H9 (cell line): ENCODE data around the gene GAS6. TPM values are rescaled to one million over a fixed set of nuclear protein-coding genes. Genes with fewer than 3 reads are reported as not detected.

Experiments
- DNase-seq: peaks from one replicate; pipeline ENCODE4 v3.0.0-alpha.2; 2017
- H2AFZ ChIP-seq: one replicate; pipeline ENCODE4 v1.6.1; 2013; ENCODE audit warnings: mild to moderate bottlenecking, low read length, control low read depth, moderate library complexity
- H2AK5ac ChIP-seq: 2 replicates; pipeline ENCODE4 v1.6.1; 2013; ENCODE audit warnings: low read length, control low read depth, mixed read lengths; ENCODE audit not compliant: insufficient read length
- H2BK120ac ChIP-seq: one replicate; pipeline ENCODE4 v1.6.1; 2013; ENCODE audit warnings: low read depth, mild to moderate bottlenecking, low read length, control low read depth, inconsistent platforms; ENCODE audit not compliant: poor library complexity, severe bottlenecking
- H2BK12ac ChIP-seq: 2 replicates; pipeline ENCODE4 v1.6.1; 2013; ENCODE audit warnings: low read length, control low read depth, mixed read lengths, low read depth; ENCODE audit not compliant: insufficient read length
- H2BK15ac ChIP-seq: 2 replicates; pipeline ENCODE4 v1.6.1; 2013; ENCODE audit warnings: low read depth, low read length, control low read depth
- H2BK20ac ChIP-seq: one replicate; pipeline ENCODE4 v1.6.1; 2013; ENCODE audit warnings: low read depth, mild to moderate bottlenecking, low read length, control low read depth, inconsistent platforms; ENCODE audit not compliant: poor library complexity, severe bottlenecking
- H2BK5ac ChIP-seq: 2 replicates; pipeline ENCODE4 v1.6.1; 2013; ENCODE audit warnings: low read length, control low read depth, mixed read lengths; ENCODE audit not compliant: insufficient read length
- H3K14ac ChIP-seq: 2 replicates; pipeline ENCODE4 v1.6.1; 2013; ENCODE audit warnings: low read length, control low read depth; ENCODE audit not compliant: insufficient read depth
- H3K18ac ChIP-seq: 2 replicates; pipeline ENCODE4 v1.6.1; 2013; ENCODE audit warnings: low read depth, mild to moderate bottlenecking, mixed read lengths, low read length, control low read depth; ENCODE audit not compliant: insufficient read length
- H3K23ac ChIP-seq: 2 replicates; pipeline ENCODE4 v1.6.1; 2013; ENCODE audit warnings: low read length, control low read depth, mixed read lengths, low read depth; ENCODE audit not compliant: insufficient read length
- H3K23me2 ChIP-seq: 2 replicates; pipeline ENCODE4 v1.6.1; 2013; ENCODE audit warnings: low read depth, mild to moderate bottlenecking, mixed read lengths, low read length, control low read depth; ENCODE audit not compliant: insufficient read length, poor library complexity, severe bottlenecking
- H3K27ac ChIP-seq: 2 replicates; pipeline ENCODE4 v1.5.1; 2013; ENCODE audit warnings: low read length, control low read depth, mixed read lengths, low read depth; ENCODE audit not compliant: insufficient read length
- H3K27me3 ChIP-seq: 2 replicates; pipeline ENCODE4 v1.6.1; 2013; ENCODE audit warnings: low read length, control low read depth, inconsistent platforms; ENCODE audit not compliant: insufficient read depth
- H3K4ac ChIP-seq: 2 replicates; pipeline ENCODE4 v1.6.1; 2013; ENCODE audit warnings: low read depth, mild to moderate bottlenecking, control low read depth, inconsistent platforms, low read length, moderate library complexity
- H3K4me1 ChIP-seq: 2 replicates; pipeline ENCODE4 v1.6.1; 2013; ENCODE audit warnings: low read length, control low read depth, inconsistent platforms; ENCODE audit not compliant: insufficient read depth
- H3K4me2 ChIP-seq: 2 replicates; pipeline ENCODE4 v1.6.1; 2013; ENCODE audit warnings: low read length, control low read depth, mixed read lengths; ENCODE audit not compliant: insufficient read length, insufficient read depth
- H3K56ac ChIP-seq: 2 replicates; pipeline ENCODE4 v1.6.1; 2013; ENCODE audit warnings: low read depth, mild to moderate bottlenecking, mixed read lengths, low read length, control low read depth; ENCODE audit not compliant: insufficient read length
- H3K79me1 ChIP-seq: 2 replicates; pipeline ENCODE4 v1.6.1; 2013; ENCODE audit warnings: low read depth, mild to moderate bottlenecking, moderate library complexity, low read length, control low read depth, inconsistent platforms; ENCODE audit not compliant: insufficient read depth, poor library complexity, severe bottlenecking
- H3K79me2 ChIP-seq: 2 replicates; pipeline ENCODE4 v1.6.1; 2013; ENCODE audit warnings: low read length, control low read depth, inconsistent platforms; ENCODE audit not compliant: insufficient read depth
- H3K9ac ChIP-seq: 2 replicates; pipeline ENCODE4 v1.6.1; 2013; ENCODE audit warnings: low read length, control low read depth, mixed read lengths; ENCODE audit not compliant: insufficient read length; ENCODE audit errors: extremely low read depth
- H3K9me3 ChIP-seq: one replicate; pipeline ENCODE4 v1.6.1; 2013; ENCODE audit warnings: low read depth, low read length, inconsistent platforms; ENCODE audit not compliant: control insufficient read depth
- H3T11ph ChIP-seq: one replicate; pipeline ENCODE4 v1.6.1; 2013; ENCODE audit warnings: mild to moderate bottlenecking, low read length, control low read depth, inconsistent platforms
- H4K20me1 ChIP-seq: one replicate; pipeline ENCODE4 v1.6.1; 2013; ENCODE audit not compliant: control insufficient read depth, insufficient read length, insufficient read depth
- H4K5ac ChIP-seq: 2 replicates; pipeline ENCODE4 v1.6.1; 2013; ENCODE audit warnings: low read depth, mild to moderate bottlenecking, mixed read lengths, low read length, control low read depth; ENCODE audit not compliant: insufficient read length
- H4K8ac ChIP-seq: replicated peaks from 2 replicates; pipeline ENCODE4 v1.6.1; 2013; ENCODE audit warnings: low read length, control low read depth, mixed read lengths, low read depth; ENCODE audit not compliant: insufficient read length
- H4K91ac ChIP-seq: 2 replicates; pipeline ENCODE4 v1.6.1; 2013; ENCODE audit warnings: low read depth, mild to moderate bottlenecking, moderate library complexity, mixed read lengths, low read length, control low read depth; ENCODE audit not compliant: insufficient read length
- H3K27ac Mint-ChIP-seq, 3 experiments: 2 replicates in 2 of 3; 3 replicates in 1 of 3; pipeline ENCODE4 v1.8.0; 2020 to 2021; ENCODE audit warnings: mixed read lengths in 3 of 3, mild to moderate bottlenecking in 1 of 3, moderate library complexity in 1 of 3
- H3K27me3 Mint-ChIP-seq: 2 replicates; pipeline ENCODE4 v1.8.0; 2021; ENCODE audit warnings: low read depth, mild to moderate bottlenecking, moderate library complexity, mixed read lengths
- H3K36me3 Mint-ChIP-seq, 3 experiments: 2 replicates in 2 of 3; 3 replicates in 1 of 3; pipeline ENCODE4 v1.8.0; 2020 to 2021; ENCODE audit warnings: low read depth in 3 of 3, mixed read lengths in 3 of 3; ENCODE audit not compliant: insufficient read depth in 1 of 3
- H3K4me1 Mint-ChIP-seq, 2 experiments: 2 replicates each; pipeline ENCODE4 v1.8.0; 2020; ENCODE audit warnings: mixed read lengths in 2 of 2
- H3K4me3 Mint-ChIP-seq, 2 experiments: 2 replicates in 1 of 2; 3 replicates in 1 of 2; pipeline ENCODE4 v1.8.0; 2020 to 2021; ENCODE audit warnings: mild to moderate bottlenecking in 2 of 2, mixed read lengths in 2 of 2, moderate library complexity in 1 of 2
- H3K9me3 Mint-ChIP-seq, 2 experiments: 2 replicates in 1 of 2; 3 replicates in 1 of 2; pipeline ENCODE4 v1.8.0; 2020; ENCODE audit warnings: mild to moderate bottlenecking in 2 of 2, mixed read lengths in 2 of 2, moderate library complexity in 1 of 2
- WGBS: extraction: QIAGEN DNeasy Blood & Tissue Kit; methylation state at CpG from one replicate; pipeline ENCODE4 v1.1.7; 2013; ENCODE audit warnings: missing lambda C conversion rate, low lambda C conversion rate, mixed read lengths; ENCODE audit not compliant: insufficient read length; ENCODE audit errors: extremely low coverage; 5-methylcytosine and 5-hydroxymethylcytosine counted together
- total RNA-seq: library from RNA; stranded (reverse); gene quantifications from 2 replicates; pipeline ENCODE4 v1.2.1, GENCODE V29; 2021
- TF ChIP-seq, protein P1 (sequence below): fragments of 200-600 bp; sonication (generic); conservative IDR thresholded peaks from 3 replicates; pipeline ENCODE4 v1.8.0; 2021; ENCODE audit warnings: antibody characterized with exemption, mild to moderate bottlenecking

Gene GAS6
- total RNA-seq, 1 experiment from 2014 or later: 20.5 TPM

DNA sequence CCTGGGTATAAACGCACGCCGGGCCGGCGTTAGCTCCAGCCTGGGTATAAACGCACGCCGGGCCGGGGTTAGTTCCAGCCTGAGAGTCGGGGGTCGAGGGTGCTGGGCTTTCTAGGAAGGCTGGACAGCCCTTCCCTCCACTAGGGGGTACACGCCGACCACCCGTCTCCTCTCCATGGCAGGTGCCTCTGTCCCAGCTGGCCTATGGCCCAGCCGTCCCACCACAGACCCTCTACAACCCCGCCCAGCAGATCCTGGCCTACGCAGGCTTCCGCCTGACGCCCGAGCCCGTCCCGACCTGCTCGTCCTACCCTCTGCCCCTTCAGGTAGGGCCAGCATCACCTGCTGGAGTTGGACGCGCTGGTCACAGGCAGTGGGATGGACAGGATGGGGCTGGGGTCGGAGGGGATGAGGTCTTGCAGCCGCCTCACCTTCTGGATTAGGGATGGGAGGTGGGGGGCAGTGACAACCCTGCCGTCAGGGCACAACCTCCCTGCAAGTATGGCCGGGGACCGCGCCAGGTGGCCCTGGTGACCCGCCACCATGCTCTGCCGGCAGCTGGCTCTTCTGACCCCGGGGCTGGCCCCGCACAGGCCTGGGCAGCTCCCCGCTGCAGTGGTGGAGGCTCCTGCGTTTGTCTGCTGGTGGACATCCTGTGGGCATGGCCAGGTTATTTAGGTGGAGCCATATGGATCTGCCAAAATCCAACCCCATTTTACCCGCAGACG, 59.0 kb downstream of the GAS6 start:
- H3K27ac Mint-ChIP-seq: no peak overlapping the region
- no CpG with 5 or more reads among the region's 39 CpGs for WGBS
- no peak overlapping the region for H3K9ac ChIP-seq
- no peak overlapping the region for H2BK5ac ChIP-seq
- no peak for DNase-seq
- H3K14ac ChIP-seq: no peak overlapping the region
- no peak overlapping the region for H4K91ac ChIP-seq
- peaks cover 15 to 17% of the 10 kb centered on the region in 2 experiments for H3K9me3 Mint-ChIP-seq
- H3K23ac ChIP-seq: no peak overlapping the region
- H2BK15ac ChIP-seq: no peak overlapping the region
- H3K79me1 ChIP-seq: no peaks in the 10 kb centered on the region
- H3K27me3 ChIP-seq: no peaks in the 10 kb centered on the region
- no peak overlapping the region for H3K4ac ChIP-seq
- H3T11ph ChIP-seq: no peak overlapping the region
- H3K18ac ChIP-seq: no peak overlapping the region
- peaks cover 3 to 6% of the 10 kb centered on the region in 2 experiments; a peak in 2 of 4 replicates for H3K4me1 Mint-ChIP-seq
- H2BK12ac ChIP-seq: no peak overlapping the region
- TF ChIP-seq, protein P1, sequence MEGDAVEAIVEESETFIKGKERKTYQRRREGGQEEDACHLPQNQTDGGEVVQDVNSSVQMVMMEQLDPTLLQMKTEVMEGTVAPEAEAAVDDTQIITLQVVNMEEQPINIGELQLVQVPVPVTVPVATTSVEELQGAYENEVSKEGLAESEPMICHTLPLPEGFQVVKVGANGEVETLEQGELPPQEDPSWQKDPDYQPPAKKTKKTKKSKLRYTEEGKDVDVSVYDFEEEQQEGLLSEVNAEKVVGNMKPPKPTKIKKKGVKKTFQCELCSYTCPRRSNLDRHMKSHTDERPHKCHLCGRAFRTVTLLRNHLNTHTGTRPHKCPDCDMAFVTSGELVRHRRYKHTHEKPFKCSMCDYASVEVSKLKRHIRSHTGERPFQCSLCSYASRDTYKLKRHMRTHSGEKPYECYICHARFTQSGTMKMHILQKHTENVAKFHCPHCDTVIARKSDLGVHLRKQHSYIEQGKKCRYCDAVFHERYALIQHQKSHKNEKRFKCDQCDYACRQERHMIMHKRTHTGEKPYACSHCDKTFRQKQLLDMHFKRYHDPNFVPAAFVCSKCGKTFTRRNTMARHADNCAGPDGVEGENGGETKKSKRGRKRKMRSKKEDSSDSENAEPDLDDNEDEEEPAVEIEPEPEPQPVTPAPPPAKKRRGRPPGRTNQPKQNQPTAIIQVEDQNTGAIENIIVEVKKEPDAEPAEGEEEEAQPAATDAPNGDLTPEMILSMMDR: no peak
- peaks cover 3% of the 10 kb centered on the region for H3K27me3 Mint-ChIP-seq
- H3K9me3 ChIP-seq: no peaks in the 10 kb centered on the region
- H4K20me1 ChIP-seq: no peaks in the 10 kb centered on the region
- H3K36me3 Mint-ChIP-seq: peaks cover 3 to 12% (median 8%) of the 10 kb centered on the region in 3 experiments
- H3K4me3 Mint-ChIP-seq: no peak overlapping the region
- no peaks in the 10 kb centered on the region for H3K4me1 ChIP-seq
- no peak overlapping the region for H2AK5ac ChIP-seq
- H3K56ac ChIP-seq: no peak overlapping the region
- no peak overlapping the region for H2AFZ ChIP-seq
- H4K8ac ChIP-seq: no peak overlapping the region
- H3K79me2 ChIP-seq: no peaks in the 10 kb centered on the region
- H4K5ac ChIP-seq: no peak overlapping the region
- no peak overlapping the region for H3K27ac ChIP-seq
- H3K23me2 ChIP-seq: no peaks in the 10 kb centered on the region
- H3K4me2 ChIP-seq: no peak overlapping the region
- no peak overlapping the region for H2BK120ac ChIP-seq
- H2BK20ac ChIP-seq: no peak overlapping the region
